Left hindlimb (tissue), 1 donor: ENCODE data around the gene DAO.

Source experiments
- DNase-seq: peaks from one replicate; pipeline ENCODE4 v3.0.0-alpha.2; 2018

Gene DAO

GRCh38 chr12:108876550-108876949 lies 3.3 kb upstream of the DAO start:
- DNase-seq = no peak

GRCh38 chr12:108881953-108882352 lies 2.1 kb downstream of the DAO start:
- no peak for DNase-seq

GRCh38 chr12:108884116-108885012 lies 4.5 kb downstream of the DAO start:
- DNase-seq = no peak

GRCh38 chr12:108886873-108887629 lies 7.2 kb downstream of the DAO start:
- no peak for DNase-seq

GRCh38 chr12:108888031-108888430 lies 8.1 kb downstream of the DAO start:
- DNase-seq = no peak

- no peak for DNase-seq
Observed at GRCh38 chr12:108890208-108890607, 10.3 kb downstream of the DAO start.

GRCh38 chr12:108895220-108895802 lies 15.4 kb downstream of the DAO start:
- DNase-seq = no peak

GRCh38 chr12:108896336-108896735 lies 16.4 kb downstream of the DAO start:
- no peak for DNase-seq

- DNase-seq = no peak
Observed at GRCh38 chr12:108896817-108897216, 16.9 kb downstream of the DAO start.

GRCh38 chr12:108899145-108899544 lies 19.3 kb downstream of the DAO start:
- no peak for DNase-seq

- no peak for DNase-seq
Observed at GRCh38 chr12:108905725-108906124, 25.8 kb downstream of the DAO start.

GRCh38 chr12:108906971-108907370 lies 27.1 kb downstream of the DAO start:
- no peak for DNase-seq

- no peak for DNase-seq
Observed at GRCh38 chr12:108907839-108908351, 28.0 kb downstream of the DAO start.

- DNase-seq = no peak
Observed at GRCh38 chr12:108910336-108910735, 30.4 kb downstream of the DAO start.

GRCh38 chr12:108911915-108912314 lies 32.0 kb downstream of the DAO start:
- DNase-seq = no peak

GRCh38 chr12:108912361-108912760 lies 32.5 kb downstream of the DAO start:
- DNase-seq = no peak

- no peak for DNase-seq
Observed at GRCh38 chr12:108914121-108914531, 34.2 kb downstream of the DAO start.

GRCh38 chr12:108915632-108916133 lies 35.8 kb downstream of the DAO start:
- DNase-seq = no peak

- no peak for DNase-seq
Observed at GRCh38 chr12:108916336-108916735, 36.4 kb downstream of the DAO start.

GRCh38 chr12:108918206-108918605 lies 38.3 kb downstream of the DAO start:
- DNase-seq = no peak

- no peak for DNase-seq
Observed at GRCh38 chr12:108918960-108919642, 39.2 kb downstream of the DAO start.

GRCh38 chr12:108921946-108922345 lies 42.1 kb downstream of the DAO start:
- no peak for DNase-seq

GRCh38 chr12:108922918-108923317 lies 43.0 kb downstream of the DAO start:
- DNase-seq = no peak
